ENCODE results near the gene JAZF1. TPM values are rescaled to one million over a fixed set of nuclear protein-coding genes. Genes with fewer than 3 reads are reported as not detected.
A peak's percentile ranks its signal among the peaks of the same experiment; 100 is the strongest.

Gene JAZF1
- total and polyA plus RNA-seq, 11 donors: 10.3 to 46.2 (median 26.8) TPM

DNA sequence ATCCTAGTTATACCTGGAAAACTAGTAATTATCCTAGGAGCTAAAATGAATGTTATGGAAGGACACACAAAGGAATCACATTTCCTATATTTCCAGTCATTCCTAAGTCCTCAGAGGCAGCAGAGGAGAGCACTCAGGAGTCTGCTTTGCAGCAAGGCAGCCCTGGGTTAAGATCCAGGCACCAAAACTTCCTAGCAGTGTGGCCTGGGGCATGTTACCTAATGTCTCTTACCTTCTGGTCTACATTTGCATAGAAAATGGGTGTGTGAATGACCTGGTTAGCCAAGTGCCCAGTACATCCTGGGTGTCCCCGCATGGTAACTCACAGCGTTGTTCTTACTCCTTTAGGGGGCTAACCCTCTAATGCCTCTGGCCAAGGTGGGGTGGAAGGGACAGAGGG is 304.8 kb downstream of the JAZF1 start:
- intact Hi-C loops (cut with DNase I): no loop called here
- TF ChIP-seq, protein P1, sequence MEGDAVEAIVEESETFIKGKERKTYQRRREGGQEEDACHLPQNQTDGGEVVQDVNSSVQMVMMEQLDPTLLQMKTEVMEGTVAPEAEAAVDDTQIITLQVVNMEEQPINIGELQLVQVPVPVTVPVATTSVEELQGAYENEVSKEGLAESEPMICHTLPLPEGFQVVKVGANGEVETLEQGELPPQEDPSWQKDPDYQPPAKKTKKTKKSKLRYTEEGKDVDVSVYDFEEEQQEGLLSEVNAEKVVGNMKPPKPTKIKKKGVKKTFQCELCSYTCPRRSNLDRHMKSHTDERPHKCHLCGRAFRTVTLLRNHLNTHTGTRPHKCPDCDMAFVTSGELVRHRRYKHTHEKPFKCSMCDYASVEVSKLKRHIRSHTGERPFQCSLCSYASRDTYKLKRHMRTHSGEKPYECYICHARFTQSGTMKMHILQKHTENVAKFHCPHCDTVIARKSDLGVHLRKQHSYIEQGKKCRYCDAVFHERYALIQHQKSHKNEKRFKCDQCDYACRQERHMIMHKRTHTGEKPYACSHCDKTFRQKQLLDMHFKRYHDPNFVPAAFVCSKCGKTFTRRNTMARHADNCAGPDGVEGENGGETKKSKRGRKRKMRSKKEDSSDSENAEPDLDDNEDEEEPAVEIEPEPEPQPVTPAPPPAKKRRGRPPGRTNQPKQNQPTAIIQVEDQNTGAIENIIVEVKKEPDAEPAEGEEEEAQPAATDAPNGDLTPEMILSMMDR (IDR thresholded peaks at IDR 0.05): no peak
- no peak for TF ChIP-seq POLR2A (IDR thresholded peaks at IDR 0.05)
- WGBS, 4 donors: 97 to 100% (median 98%) methylated on average over 2 of the region's 2 CpGs
- H3K36me3 ChIP-seq: no peaks in the 10 kb centered on the region
- no peaks in the 10 kb centered on the region for H3K27me3 ChIP-seq
- no peaks in the 10 kb centered on the region for H3K9me3 ChIP-seq
- H3K4me3 ChIP-seq: no peak overlapping the region
- H3K27ac ChIP-seq: no peak overlapping the region
- DNase-seq (no peak), ATAC-seq (no peak)
- H3K4me1 ChIP-seq: peaks cover 0 to 34% (median 17%) of the 10 kb centered on the region in 12 donors

DNA sequence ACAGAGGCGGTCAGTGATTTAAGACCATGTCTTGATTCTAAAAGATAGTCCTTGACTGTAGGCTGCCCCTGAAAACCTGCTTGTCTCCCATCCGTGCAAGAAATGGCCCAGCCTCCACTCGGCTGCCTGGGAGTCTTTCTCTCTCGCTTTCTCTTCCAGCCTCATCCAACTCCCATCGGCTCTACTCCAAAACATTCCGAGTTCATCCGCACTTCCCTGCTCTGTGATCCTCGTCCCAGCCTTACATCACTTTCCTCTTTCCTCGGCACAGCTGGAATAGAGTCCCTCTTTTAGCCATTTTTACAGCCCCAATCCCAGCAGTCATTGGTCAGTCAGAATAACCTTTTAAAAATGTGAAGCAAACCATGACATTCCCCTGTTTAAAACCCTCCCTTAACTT is 305.5 kb downstream of the JAZF1 start:
- TF ChIP-seq POLR2A (IDR thresholded peaks at IDR 0.05): no peak
- TF ChIP-seq, protein P1 (IDR thresholded peaks at IDR 0.05): no peak
- Histone ChIP-seq H3K9me3 (no peaks in the 10 kb centered on the region), H3K36me3 (no peaks in the 10 kb centered on the region), H3K4me3 (no peak overlapping the region), H3K4me1 (peaks cover 0 to 31% (median 17%) of the 10 kb centered on the region in 12 donors), H3K27me3 (no peaks in the 10 kb centered on the region), H3K27ac (no peak overlapping the region)
- no peak for DNase-seq
- WGBS, 4 donors: 97 to 99% (median 97%) methylated on average over 9 of the region's 9 CpGs
- intact Hi-C loops (cut with DNase I): no loop called here
- no peak for ATAC-seq

DNA sequence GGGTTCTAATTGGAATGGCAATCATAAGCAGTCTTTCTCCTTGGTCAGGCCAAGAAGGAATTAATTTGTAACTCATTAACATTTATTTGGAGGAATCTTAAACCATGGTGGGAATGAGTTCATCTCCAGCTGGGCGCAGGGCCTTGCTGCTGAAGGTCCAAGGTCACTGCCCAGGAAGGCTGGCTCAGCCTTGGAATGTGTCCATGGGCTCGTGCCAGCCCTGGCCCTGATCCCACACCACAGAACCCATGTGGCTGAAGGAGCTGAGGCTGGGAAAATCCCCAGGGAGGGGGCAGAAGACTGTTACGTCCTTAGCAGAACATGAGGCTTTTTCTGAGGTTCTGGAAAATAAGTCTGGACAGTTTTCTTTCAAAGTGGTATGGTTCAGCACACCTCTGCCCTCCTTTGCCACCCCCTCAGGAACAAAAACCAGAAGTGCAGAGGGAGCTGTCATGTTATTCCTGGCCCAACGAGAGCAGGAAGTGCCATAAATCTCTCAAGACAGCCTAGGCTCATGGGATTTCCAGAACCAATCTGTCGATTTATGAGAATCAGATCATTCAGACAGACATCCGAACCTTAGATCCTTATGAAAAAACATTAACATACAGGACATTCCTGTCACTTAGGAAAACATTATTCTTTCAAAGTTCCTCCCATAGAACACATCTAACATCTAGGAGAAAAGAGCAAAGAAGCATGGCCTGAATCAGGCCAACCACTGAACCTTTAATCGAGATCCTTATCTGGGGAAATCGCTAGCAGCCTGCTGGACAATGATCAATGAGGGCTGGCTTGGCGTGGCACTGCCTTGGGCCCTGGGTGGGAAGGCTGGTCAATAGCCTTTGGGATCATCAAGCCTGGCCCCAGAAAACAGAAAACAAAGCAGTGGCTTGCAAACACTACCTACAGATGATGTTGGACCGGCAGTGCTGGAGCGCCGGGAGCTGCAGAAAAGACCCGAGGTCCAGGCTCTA is 306.3 kb downstream of the JAZF1 start:
- peak; percentile 50 to 79 (median 62) for DNase-seq
- 63 to 66% (median 65%) methylated on average over 12 to 13 of the region's 13 CpGs for WGBS, 4 donors

More for the DNA sequence above, 306.3 kb downstream of the JAZF1 start:
- peaks cover 0 to 31% (median 16%) of the 10 kb centered on the region in 12 donors for H3K4me1 ChIP-seq
- TF ChIP-seq POLR2A (IDR thresholded peaks at IDR 0.05): no peak
- TF ChIP-seq, protein P1 (IDR thresholded peaks at IDR 0.05): no peak
- no peak overlapping the region for H3K4me3 ChIP-seq
- peak overlapping the region in 4 of 12 donors; percentile 4 to 25 (median 13) for H3K27ac ChIP-seq
- ATAC-seq: peak; percentile 68 to 90 (median 88)
- no peaks in the 10 kb centered on the region for H3K9me3 ChIP-seq
- no peaks in the 10 kb centered on the region for H3K36me3 ChIP-seq
- intact Hi-C loops (cut with DNase I): no loop called here
- H3K27me3 ChIP-seq: no peaks in the 10 kb centered on the region
